Left ventricle myocardium inferior (tissue), 1 donor: ENCODE data around the gene FAM168B. TPM values are rescaled to one million over a fixed set of nuclear protein-coding genes. Genes with fewer than 3 reads are reported as not detected.

ENCODE experiments used
- DNase-seq: peaks from one replicate; pipeline ENCODE4 v3.0.0-alpha.2; 2020
- H3K27ac ChIP-seq: fragments of 200-600 bp; replicated peaks from 2 replicates; pipeline ENCODE4 v1.8.0; 2021
- H3K27me3 ChIP-seq: fragments of 200-600 bp; 2 replicates; pipeline ENCODE4 v1.8.0; 2021; ENCODE audit warnings: low read depth
- H3K36me3 ChIP-seq: fragments of 200-600 bp; 2 replicates; pipeline ENCODE4 v1.8.0; 2021
- H3K4me1 ChIP-seq: fragments of 200-600 bp; 2 replicates; pipeline ENCODE4 v1.8.0; 2021
- H3K4me3 ChIP-seq: fragments of 200-600 bp; 2 replicates; pipeline ENCODE4 v1.8.0; 2021; ENCODE audit warnings: mild to moderate bottlenecking, moderate library complexity
- H3K9me3 ChIP-seq: fragments of 200-600 bp; replicated peaks from 2 replicates; pipeline ENCODE4 v1.8.0; 2021
- CTCF ChIP-seq: fragments of 200-600 bp; IDR thresholded peaks from 2 replicates; pipeline ENCODE4 v1.8.0; 2021; ENCODE audit warnings: antibody characterized with exemption, mild to moderate bottlenecking, borderline replicate concordance
- intact Hi-C: fragments of 100-400 bp; cut with micrococcal nuclease; formaldehyde crosslinking; loops from one replicate; pipeline ENCODE4 v1.11.0; 2022
- total RNA-seq: library from RNA; stranded (reverse); fragmentation: NEBNext Ultra II Directional; extraction: Animal tissue kit (Norgen Biotek cat#: 25700); gene quantifications from one replicate; pipeline ENCODE4 v1.2.1, GENCODE V29; 2021
- donor health status: DM: no; HTN: yes; CAD: no; lungs with severe emphysema.

The FAM168B gene
- total RNA-seq, 1 donor from 2014 or later = 90.5 TPM

GRCh38 chr2:131045286-131046027 lies 47.8 kb downstream of the FAM168B start:
- peaks cover 43% of the 10 kb centered on the region for H3K36me3 ChIP-seq

GRCh38 chr2:131044757-131045150 lies 48.5 kb downstream of the FAM168B start:
- Histone ChIP-seq H3K36me3 (peaks cover 36% of the 10 kb centered on the region), H3K9me3 (no peaks in the 10 kb centered on the region), H3K4me3 (no peak overlapping the region), H3K27ac (no peak overlapping the region), H3K4me1 (peaks cover 9% of the 10 kb centered on the region), H3K27me3 (peaks cover 21% of the 10 kb centered on the region)
- intact Hi-C loops = no loop called here
- no peak for DNase-seq
- TF ChIP-seq CTCF = no peak

More at GRCh38 chr2:131045286-131046027, 47.8 kb downstream of the FAM168B start:
- Histone ChIP-seq H3K27me3 (peaks cover 14% of the 10 kb centered on the region), H3K9me3 (no peaks in the 10 kb centered on the region), H3K4me1 (peaks cover 2% of the 10 kb centered on the region), H3K27ac (no peak overlapping the region), H3K4me3 (no peak overlapping the region)
- DNase-seq = no peak
- TF ChIP-seq CTCF = no peak
- intact Hi-C loops = no loop called here

GRCh38 chr2:131044075-131044756 lies 49.0 kb downstream of the FAM168B start:
- peaks cover 26% of the 10 kb centered on the region for H3K27me3 ChIP-seq
- no peaks in the 10 kb centered on the region for H3K9me3 ChIP-seq
- no peak for TF ChIP-seq CTCF
- intact Hi-C loops = no loop called here
- H3K4me3 ChIP-seq = no peak overlapping the region
- peaks cover 12% of the 10 kb centered on the region for H3K4me1 ChIP-seq
- no peak for DNase-seq
- H3K27ac ChIP-seq = no peak overlapping the region
- H3K36me3 ChIP-seq = peaks cover 30% of the 10 kb centered on the region

- no peak for TF ChIP-seq CTCF
- Histone ChIP-seq H3K36me3 (peaks cover 22% of the 10 kb centered on the region), H3K27ac (no peak overlapping the region), H3K4me1 (peaks cover 12% of the 10 kb centered on the region), H3K27me3 (peaks cover 33% of the 10 kb centered on the region), H3K4me3 (no peak overlapping the region), H3K9me3 (no peaks in the 10 kb centered on the region)
- intact Hi-C loops = no loop called here
- DNase-seq = no peak
Measured at GRCh38 chr2:131043199-131044074, 49.8 kb downstream of the FAM168B start.

DNA sequence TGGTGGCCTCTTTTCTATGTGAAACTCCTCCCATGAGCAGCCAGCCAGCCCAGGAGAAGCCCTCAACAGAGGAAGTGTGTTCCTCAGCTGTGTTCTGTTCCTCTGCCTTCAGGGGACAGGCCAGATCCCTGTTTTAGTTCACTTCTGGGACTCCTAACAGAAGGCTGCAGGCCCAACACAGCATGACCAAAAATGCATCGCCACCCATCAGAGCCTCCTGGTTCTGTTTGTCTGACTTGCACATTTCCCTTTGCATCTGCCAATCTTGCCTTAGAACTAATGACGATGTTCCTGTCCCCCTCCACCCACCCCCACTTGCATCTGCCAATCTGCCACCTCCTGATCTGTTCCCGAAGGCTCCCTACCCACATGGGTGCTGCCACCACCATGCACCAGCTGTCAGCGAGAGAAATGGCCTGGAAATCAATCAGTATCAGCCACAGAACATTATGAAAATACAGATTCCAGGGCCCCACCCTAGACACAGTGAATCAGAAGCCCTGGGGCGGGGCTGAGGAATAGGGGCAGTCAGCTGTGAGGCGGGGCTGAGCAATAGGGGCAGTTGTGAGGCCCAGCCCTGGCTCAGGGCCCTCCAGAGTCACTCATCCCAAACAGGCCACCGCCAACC lies 51.0 kb downstream of the FAM168B start:
- intact Hi-C loops = no loop called here
- TF ChIP-seq CTCF = no peak
- no peak overlapping the region for H3K27ac ChIP-seq
- peaks cover 12% of the 10 kb centered on the region for H3K4me1 ChIP-seq
- peaks cover 11% of the 10 kb centered on the region for H3K36me3 ChIP-seq
- no peak for DNase-seq
- H3K9me3 ChIP-seq = no peaks in the 10 kb centered on the region
- peaks cover 42% of the 10 kb centered on the region for H3K27me3 ChIP-seq
- no peak overlapping the region for H3K4me3 ChIP-seq
